HG02642 (cell line): ENCODE measurements around the gene ELMO1.

Experiments
- ATAC-seq: cut with Tn5 transposase; IDR thresholded peaks from one replicate; pipeline ENCODE4 v1.9.1; 2021; ENCODE audit warnings: mild to moderate bottlenecking; ENCODE audit not compliant: unreplicated experiment, poor library complexity

Gene ELMO1

GRCh38 chr7:37092548-37092947 is 356.1 kb downstream of the ELMO1 start:
- no peak for ATAC-seq

GRCh38 chr7:37089972-37090371 is 358.7 kb downstream of the ELMO1 start:
- ATAC-seq = no peak

DNA sequence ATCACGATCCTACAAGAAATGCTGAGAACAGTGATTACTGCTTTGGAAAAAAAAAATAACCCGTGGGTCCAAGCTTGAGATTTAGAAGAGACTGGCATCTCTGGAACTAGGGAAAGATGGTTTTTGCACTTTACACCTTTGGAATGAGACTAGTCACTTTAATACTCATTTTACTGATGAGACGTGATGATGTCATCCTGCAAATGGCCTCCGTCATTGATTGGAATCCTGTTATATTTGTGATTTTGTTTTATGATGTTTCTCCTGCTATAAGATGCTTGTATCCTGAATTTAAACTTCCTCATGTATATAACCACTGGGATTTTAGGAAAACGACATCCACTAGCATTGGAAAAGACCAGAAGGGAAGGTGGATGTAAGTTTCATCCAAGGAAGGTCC is 363.1 kb downstream of the ELMO1 start:
- ATAC-seq = no peak

DNA sequence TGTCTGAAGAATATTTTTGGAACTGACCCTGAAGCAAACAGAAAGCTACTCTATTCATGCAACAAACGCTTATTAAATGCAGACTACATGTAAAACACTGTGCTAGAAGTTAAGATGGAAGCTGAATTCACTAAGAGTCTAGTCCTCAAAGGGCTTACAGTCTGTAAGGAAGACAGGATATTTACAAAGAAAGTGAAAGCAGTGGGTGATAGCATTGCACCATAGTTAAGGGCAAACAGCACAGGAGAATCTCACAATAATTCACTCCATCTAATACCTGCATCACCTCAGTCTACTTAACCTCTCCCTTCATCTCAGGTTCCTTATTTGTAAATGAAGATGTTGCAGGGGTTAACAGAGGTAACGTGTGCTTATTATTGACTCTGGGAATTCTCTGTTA is 364.4 kb downstream of the ELMO1 start:
- no peak for ATAC-seq

GRCh38 chr7:37083311-37084096 is 365.2 kb downstream of the ELMO1 start:
- ATAC-seq = no peak

- no peak for ATAC-seq
Measured at GRCh38 chr7:37081436-37081835, 367.2 kb downstream of the ELMO1 start.

DNA sequence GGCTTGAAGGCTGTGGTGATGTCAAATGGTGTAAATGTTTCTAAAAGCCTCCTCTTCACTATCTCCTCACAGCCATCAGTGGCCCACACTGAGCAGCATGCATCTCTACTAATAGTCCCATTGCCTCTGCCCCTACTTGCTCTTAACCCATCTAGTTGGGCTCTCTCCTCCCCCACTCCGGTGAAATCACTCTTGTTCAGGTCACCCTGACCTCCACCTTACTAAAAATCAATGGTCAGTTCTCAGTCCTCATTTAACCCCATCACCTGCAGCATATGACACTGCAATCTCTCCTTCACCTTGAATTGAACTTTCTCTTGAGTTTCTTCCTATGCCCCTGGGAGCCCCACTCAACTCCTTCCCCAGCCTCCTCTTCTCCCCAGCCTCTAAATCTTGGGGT is 369.2 kb downstream of the ELMO1 start:
- no peak for ATAC-seq

- no peak for ATAC-seq
Measured at GRCh38 chr7:37076668-37077067, 372.0 kb downstream of the ELMO1 start.

DNA sequence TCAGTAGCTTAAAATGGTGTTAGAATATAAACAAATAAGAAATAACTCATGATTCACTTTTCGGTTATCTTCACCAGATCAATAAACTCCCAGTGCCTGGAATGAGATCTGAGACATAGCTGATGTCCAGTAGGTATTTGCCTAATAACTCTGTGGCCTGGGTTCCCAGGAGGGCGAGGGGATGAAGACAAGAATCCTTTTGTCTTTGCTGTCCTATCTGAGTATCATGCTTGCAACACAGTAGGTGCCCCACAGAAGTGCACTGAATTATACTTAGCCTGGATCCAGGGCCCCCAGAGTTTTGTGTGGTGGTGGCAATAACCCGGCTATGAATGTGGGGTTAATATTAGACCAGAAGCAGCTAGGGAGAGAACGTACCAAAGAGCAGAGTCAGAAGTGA is 374.3 kb downstream of the ELMO1 start:
- ATAC-seq = no peak

DNA sequence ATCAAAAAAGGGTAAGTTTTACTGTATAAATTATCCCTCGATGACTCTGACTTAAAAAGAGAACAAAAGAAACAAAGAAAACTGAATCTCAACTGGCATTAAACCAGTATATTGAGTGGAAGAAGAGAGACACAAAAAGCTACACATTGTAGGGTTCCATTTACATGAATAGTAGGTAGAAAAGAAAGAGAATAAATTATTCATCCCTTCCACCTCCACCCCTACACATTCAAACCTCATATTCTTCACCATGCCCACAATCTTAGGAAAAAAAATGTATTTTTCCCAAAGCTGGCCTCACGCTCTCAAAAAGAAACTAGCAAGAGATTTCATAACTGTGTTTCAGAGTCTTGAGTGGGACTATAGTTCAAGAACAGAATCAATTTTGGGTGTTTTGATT is 377.5 kb downstream of the ELMO1 start:
- no peak for ATAC-seq

DNA sequence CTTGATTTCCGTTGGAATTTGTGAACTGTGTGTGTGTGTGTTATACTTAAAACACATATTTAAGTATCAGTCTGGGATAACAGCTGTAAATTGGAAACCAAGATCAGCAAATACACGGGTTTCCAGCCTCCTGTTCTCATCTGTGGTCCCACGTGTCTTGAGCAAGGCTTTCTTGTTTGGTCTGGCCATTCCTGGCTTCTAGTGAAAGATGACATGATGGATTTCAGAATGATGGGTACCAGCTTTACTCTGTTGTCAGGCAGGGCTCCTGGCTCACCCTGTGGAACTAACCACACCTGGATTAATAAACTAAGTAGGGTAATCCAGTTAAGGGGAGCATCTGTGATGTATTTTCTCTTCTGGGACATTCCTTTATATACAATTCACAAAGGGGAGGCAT is 378.2 kb downstream of the ELMO1 start:
- no peak for ATAC-seq

- no peak for ATAC-seq
Measured at GRCh38 chr7:37070031-37070430, 378.6 kb downstream of the ELMO1 start.

DNA sequence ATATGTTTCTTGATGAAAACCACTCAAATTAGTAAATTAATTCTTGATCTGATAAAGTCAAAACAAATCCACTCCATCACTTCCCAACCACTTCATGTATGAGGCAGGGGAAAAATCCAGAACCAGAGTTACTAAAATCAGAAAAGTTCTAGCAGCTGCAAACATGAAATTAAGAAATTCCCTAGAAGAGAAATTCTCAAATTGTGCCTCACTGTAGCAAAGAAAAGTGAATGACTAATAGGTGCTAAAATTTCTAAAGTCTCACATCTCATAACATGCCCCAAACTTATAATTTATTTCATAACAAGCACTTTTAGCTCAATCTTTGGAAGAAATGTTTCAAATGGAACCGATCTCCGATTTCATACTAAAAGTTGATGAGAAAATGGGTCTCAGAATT is 379.3 kb downstream of the ELMO1 start:
- no peak for ATAC-seq

DNA sequence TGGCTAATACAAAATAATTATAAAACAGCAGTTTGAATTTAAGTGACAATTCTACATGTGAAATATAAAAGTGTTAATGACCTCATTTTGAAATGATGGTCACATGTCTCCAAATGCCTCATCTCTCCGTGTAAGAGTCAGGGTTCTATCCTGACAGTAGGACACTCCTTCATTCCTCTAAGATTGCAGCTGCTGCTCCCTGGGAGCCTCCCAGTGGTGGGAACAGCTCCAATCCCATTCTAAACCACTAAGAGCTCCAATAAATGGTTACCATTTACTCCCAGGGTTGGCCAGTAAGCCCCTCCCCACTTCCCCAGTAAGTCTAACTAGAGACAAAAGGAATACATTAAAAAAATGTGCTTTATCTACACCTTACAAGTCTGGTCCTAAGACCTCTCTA is 379.8 kb downstream of the ELMO1 start:
- ATAC-seq = no peak

- no peak for ATAC-seq
Measured at GRCh38 chr7:37068038-37068437, 380.6 kb downstream of the ELMO1 start.

- no peak for ATAC-seq
Measured at GRCh38 chr7:37065779-37066271, 382.8 kb downstream of the ELMO1 start.

- no peak for ATAC-seq
Measured at GRCh38 chr7:37062560-37062859, 386.2 kb downstream of the ELMO1 start.

DNA sequence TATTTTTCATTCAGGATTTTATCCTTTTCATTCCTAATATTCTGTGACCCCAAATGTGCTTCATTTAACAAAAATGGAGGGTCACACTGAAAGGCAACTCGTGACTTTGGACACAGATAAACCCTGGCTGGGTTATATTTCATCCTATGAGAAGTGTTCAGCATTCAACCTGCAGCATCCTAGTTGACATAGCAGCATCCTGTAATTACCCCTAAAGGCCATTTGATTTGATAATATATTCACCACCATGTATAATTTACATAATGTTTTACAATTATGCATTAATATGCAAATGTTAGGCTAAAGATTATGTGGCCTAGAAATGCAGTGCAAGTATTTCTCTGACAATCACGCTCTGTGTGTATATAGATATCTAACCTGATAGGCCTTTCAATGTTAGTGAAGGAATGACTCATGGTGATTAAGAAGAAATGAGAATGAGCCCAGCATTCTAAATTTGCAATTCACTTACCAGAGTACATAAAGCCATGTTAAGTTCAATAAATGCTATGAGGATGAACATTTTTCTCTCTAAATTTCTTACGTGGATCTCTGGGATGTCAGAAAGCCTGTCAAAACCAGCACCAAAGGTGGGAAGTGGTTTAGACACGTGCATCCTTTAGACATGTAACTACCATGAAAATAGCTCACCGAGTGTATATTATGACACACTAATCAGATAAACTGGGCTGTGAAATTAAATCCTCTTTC is 386.7 kb downstream of the ELMO1 start:
- no peak for ATAC-seq

GRCh38 chr7:37056234-37056912 is 392.3 kb downstream of the ELMO1 start:
- ATAC-seq = no peak

- ATAC-seq = no peak
Measured at GRCh38 chr7:37054624-37055241, 393.9 kb downstream of the ELMO1 start.

GRCh38 chr7:37052705-37053104 is 396.0 kb downstream of the ELMO1 start:
- ATAC-seq = no peak
